GM12892 (cell line): ENCODE results near the gene XPO6.

ENCODE experiments used
- POLR2A ChIP-seq: IDR thresholded peaks from 2 replicates; pipeline ENCODE4 v1.6.1; 2011; ENCODE audit warnings: low read depth, low read length, control low read depth
- POLR2AphosphoS5 ChIP-seq: IDR thresholded peaks from 2 replicates; pipeline ENCODE4 v1.6.1; 2011; ENCODE audit warnings: low read depth, low read length, control low read depth

- no peak for TF ChIP-seq POLR2AphosphoS5
- TF ChIP-seq POLR2A = no peak
These were observed 30.2 kb downstream of the XPO6 start for GRCh38 chr16:28181515-28181914.
